Activated CD4-positive, alpha-beta memory T cell treated with anti-CD3 and anti-CD28 coated beads, Interleukin-2, amount 10 ng/mL, durations not matched to agents 7 days and 5 days (primary cell): Measurements from ENCODE around the gene RPL7A. TPM values are rescaled to one million over a fixed set of nuclear protein-coding genes. Genes with fewer than 3 reads are reported as not detected.

ENCODE experiments used
- total RNA-seq, 2 experiments: library from RNA; stranded (reverse); gene quantifications; one replicate each; pipeline ENCODE4 v1.2.3, GENCODE V29; 2021

Gene RPL7A
- total RNA-seq, 2 experiments from 2014 or later = 1,627 to 1,632 TPM

Other genes with a start within 250 kb of the RPL7A start
- gene RALGDS, start 227.0 kb upstream of the RPL7A start, total RNA-seq = 100 to 1,000 TPM; 113 to 123 TPM
- 1 to 10 TPM; 2.5 to 3.9 TPM for gene GBGT1, start 184.3 kb upstream of the RPL7A start, total RNA-seq
- gene OBP2B, start 139.0 kb upstream of the RPL7A start, total RNA-seq = not detected
- under 1 TPM; 0.20 to 0.53 TPM for gene ABO, start 73.0 kb upstream of the RPL7A start, total RNA-seq
- 10 to 100 TPM in 1 of 2 experiments, 1 to 10 TPM in 1; 9.3 to 10.9 TPM for gene SURF6, start 12.0 kb upstream of the RPL7A start, total RNA-seq
- 10 to 100 TPM; 21.1 to 23.3 TPM for gene MED22, start 87 bp upstream of the RPL7A start, total RNA-seq
- gene SURF1, start 8.3 kb downstream of the RPL7A start, total RNA-seq = 10 to 100 TPM; 33.8 to 37.6 TPM
- 10 to 100 TPM; 10.2 TPM for gene SURF2, start 8.3 kb downstream of the RPL7A start, total RNA-seq
- 100 to 1,000 TPM; 249 to 260 TPM for gene SURF4, start 27.8 kb downstream of the RPL7A start, total RNA-seq
- under 1 TPM; 0.65 to 0.71 TPM for gene STKLD1, start 28.1 kb downstream of the RPL7A start, total RNA-seq
- 10 to 100 TPM; 19.7 to 21.7 TPM for gene REXO4, start 69.8 kb downstream of the RPL7A start, total RNA-seq
- gene ADAMTS13, start 74.1 kb downstream of the RPL7A start, total RNA-seq = 1 to 10 TPM; 2.1 to 2.4 TPM
- 1 to 10 TPM in 1 of 2 experiments, under 1 TPM in 1; 0.68 to 1.2 TPM for gene CACFD1, start 111.8 kb downstream of the RPL7A start, total RNA-seq
- gene SLC2A6, start 130.9 kb downstream of the RPL7A start, total RNA-seq = 1 to 10 TPM; 1.2 to 2.0 TPM
- gene MYMK, start 176.7 kb downstream of the RPL7A start, total RNA-seq = not detected
- gene ADAMTSL2, start 186.5 kb downstream of the RPL7A start, total RNA-seq = not detected